Testis (tissue), 2 donors: Measurements from ENCODE around the gene MMP28.

Experiments used
- POLR2A ChIP-seq: fragments of 450-650 bp; IDR thresholded peaks from one replicate; pipeline ENCODE4 v1.6.1; 2017; ENCODE audit warnings: antibody characterized with exemption, mild to moderate bottlenecking, moderate library complexity
- TF ChIP-seq, protein P1 (sequence below), 3 experiments: fragments of 450-650 bp in 2 of 3; fragments of 200-600 bp in 1 of 3; sonication (generic) in 1 of 3; IDR thresholded peaks; one replicate each; pipeline ENCODE4 v1.5.1; 2016 to 2019; ENCODE audit warnings: antibody characterized with exemption in 3 of 3, mild to moderate bottlenecking in 2 of 3, moderate library complexity in 1 of 3

DNA sequence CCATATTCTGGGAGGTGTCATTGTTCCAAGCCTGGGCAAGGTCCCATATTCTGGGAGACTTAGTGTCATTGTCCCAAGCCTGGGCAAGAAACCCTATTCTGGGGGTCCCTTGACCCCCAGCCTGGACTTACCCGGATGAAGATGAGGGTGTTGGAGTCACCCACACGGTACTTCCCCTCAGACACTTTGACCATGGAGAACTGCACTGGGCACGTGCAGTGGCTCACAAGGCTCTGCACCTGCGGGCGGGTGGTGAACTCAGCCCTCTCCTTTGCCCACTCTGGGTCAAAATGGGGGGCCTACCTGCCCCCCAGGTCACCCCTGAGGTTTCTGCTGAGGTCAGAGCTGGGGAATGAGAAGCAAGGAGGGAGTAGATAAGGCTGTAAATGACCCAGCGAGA, 46.5 kb downstream of the MMP28 start:
- TF ChIP-seq, protein P1, sequence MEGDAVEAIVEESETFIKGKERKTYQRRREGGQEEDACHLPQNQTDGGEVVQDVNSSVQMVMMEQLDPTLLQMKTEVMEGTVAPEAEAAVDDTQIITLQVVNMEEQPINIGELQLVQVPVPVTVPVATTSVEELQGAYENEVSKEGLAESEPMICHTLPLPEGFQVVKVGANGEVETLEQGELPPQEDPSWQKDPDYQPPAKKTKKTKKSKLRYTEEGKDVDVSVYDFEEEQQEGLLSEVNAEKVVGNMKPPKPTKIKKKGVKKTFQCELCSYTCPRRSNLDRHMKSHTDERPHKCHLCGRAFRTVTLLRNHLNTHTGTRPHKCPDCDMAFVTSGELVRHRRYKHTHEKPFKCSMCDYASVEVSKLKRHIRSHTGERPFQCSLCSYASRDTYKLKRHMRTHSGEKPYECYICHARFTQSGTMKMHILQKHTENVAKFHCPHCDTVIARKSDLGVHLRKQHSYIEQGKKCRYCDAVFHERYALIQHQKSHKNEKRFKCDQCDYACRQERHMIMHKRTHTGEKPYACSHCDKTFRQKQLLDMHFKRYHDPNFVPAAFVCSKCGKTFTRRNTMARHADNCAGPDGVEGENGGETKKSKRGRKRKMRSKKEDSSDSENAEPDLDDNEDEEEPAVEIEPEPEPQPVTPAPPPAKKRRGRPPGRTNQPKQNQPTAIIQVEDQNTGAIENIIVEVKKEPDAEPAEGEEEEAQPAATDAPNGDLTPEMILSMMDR (IDR thresholded peaks at IDR 0.05), result no peak
- TF ChIP-seq POLR2A, result no peak
